GM12878 (cell line): ENCODE data around the gene CTXN1. TPM values are rescaled to one million over a fixed set of nuclear protein-coding genes. Genes with fewer than 3 reads are reported as not detected.

ENCODE experiments used
- ATAC-seq: fragments of 200-7000 bp; cut with Tn5 transposase; 3 replicates; pipeline ENCODE4 v1.9.1; 2020; ENCODE audit warnings: mild to moderate bottlenecking, moderate library complexity
- BruUV-seq: library from RNA; stranded (reverse); fragments of 400-500 nt; replicated peaks from 2 replicates; lab custom pipeline; 2021; lab: Mats Ljungman, UMichigan
- CTCF ChIA-PET: fragments of 300-600 bp; sonication (Branson Sonifier 250); formaldehyde crosslinking; extraction: SDS; loops from one replicate; lab custom pipeline; 2021; ENCODE audit warnings: inconsistent platforms; lab: Yijun Ruan, JAX
- POLR2A ChIA-PET: fragments of 350-600 bp; formaldehyde crosslinking; extraction: SDS; loops from one replicate; lab custom pipeline; 2021; ENCODE audit warnings: inconsistent platforms; lab: Charles Lee
- RAD21 ChIA-PET: fragments of 300-600 bp; sonication (Branson Sonifier 250); formaldehyde crosslinking; loops from one replicate; lab custom pipeline; 2023; ENCODE audit warnings: antibody characterized with exemption; ENCODE audit not compliant: unreplicated experiment; lab: Charles Lee
- SMC1A ChIA-PET: fragments of 300-600 bp; sonication (Branson Sonifier 250); formaldehyde crosslinking; loops from one replicate; lab custom pipeline; 2023; ENCODE audit not compliant: unreplicated experiment, uncharacterized antibody; lab: Charles Lee
- DNase-seq: peaks from one replicate; pipeline ENCODE4 v3.0.0-alpha.2; 2011; ENCODE audit warnings: low read depth, low spot score
- FAIRE-seq: peaks from 3 replicates; lab custom pipeline; 2011; peaks lifted over from hg19 to GRCh38; lab: Jason Lieb, UNC
- H2AFZ ChIP-seq: 2 replicates; pipeline ENCODE4 v1.6.0; 2011; ENCODE audit warnings: low read depth, low read length, control low read depth; ENCODE audit not compliant: control insufficient read depth
- H3K27ac ChIP-seq: 2 replicates; pipeline ENCODE4 v1.5.1; 2011; ENCODE audit warnings: control low read depth; ENCODE audit not compliant: control insufficient read depth, insufficient read depth
- H3K27me3 ChIP-seq, 2 experiments: replicated peaks in 1 of 2; 2 replicates each; pipeline versions ENCODE4 v1.6.0 to v1.6.1; 2011; ENCODE audit warnings: low read length in 1 of 2; ENCODE audit not compliant: control insufficient read depth in 2 of 2, insufficient read depth in 2 of 2
- H3K36me3 ChIP-seq, 2 experiments: 2 replicates each; pipeline ENCODE4 v1.5.1; 2011; ENCODE audit warnings: low read length in 1 of 2; ENCODE audit not compliant: control insufficient read depth in 2 of 2, insufficient read depth in 2 of 2
- H3K4me1 ChIP-seq: 2 replicates; pipeline ENCODE4 v1.6.1; 2011; ENCODE audit warnings: mild to moderate bottlenecking, low read length, moderate library complexity, mixed read lengths; ENCODE audit not compliant: control insufficient read depth, insufficient read depth
- H3K4me2 ChIP-seq: 2 replicates; pipeline ENCODE4 v1.6.0; 2011; ENCODE audit warnings: control low read depth; ENCODE audit not compliant: control insufficient read depth, insufficient read depth
- H3K4me3 ChIP-seq: fragments of 200-600 bp; sonication (generic); 2 replicates; pipeline ENCODE4 v1.5.1; 2016
- H3K79me2 ChIP-seq: 2 replicates; pipeline ENCODE4 v1.6.0; 2011; ENCODE audit warnings: low read length; ENCODE audit not compliant: control insufficient read depth, insufficient read depth
- H3K9ac ChIP-seq: 2 replicates; pipeline ENCODE4 v1.8.0; 2011; ENCODE audit warnings: low read length, control low read depth, mixed read lengths; ENCODE audit not compliant: control insufficient read depth, insufficient read depth
- H3K9me3 ChIP-seq: replicated peaks from 3 replicates; pipeline ENCODE4 v1.5.1; 2011; ENCODE audit warnings: mild to moderate bottlenecking, low read length; ENCODE audit not compliant: control insufficient read depth, insufficient read depth
- H4K20me1 ChIP-seq: 2 replicates; pipeline ENCODE4 v1.6.0; 2011; ENCODE audit not compliant: control insufficient read depth, insufficient read depth
- BMI1 ChIP-seq: fragments of 450-650 bp; IDR thresholded peaks from 2 replicates; pipeline ENCODE4 v1.6.1; 2016; ENCODE audit warnings: mild to moderate bottlenecking, moderate library complexity, borderline replicate concordance
- DPF2 ChIP-seq: fragments of 450-650 bp; IDR thresholded peaks from 2 replicates; pipeline ENCODE4 v1.6.1; 2017; ENCODE audit warnings: mild to moderate bottlenecking
- HCFC1 ChIP-seq: fragments of 150-350 bp; IDR thresholded peaks from 2 replicates; pipeline ENCODE4 v1.6.1; 2014; ENCODE audit warnings: low read length
- TCF12 ChIP-seq: IDR thresholded peaks from 2 replicates; pipeline ENCODE4 v1.6.1; 2011; ENCODE audit warnings: low read depth, mild to moderate bottlenecking, low read length
- WGBS: methylation state at CpG from one replicate; pipeline ENCODE4 v1.1.6; 2016; ENCODE audit warnings: low lambda C conversion rate; ENCODE audit not compliant: insufficient replicate concordance, insufficient coverage; ENCODE audit errors: missing lambda C conversion rate; 5-methylcytosine and 5-hydroxymethylcytosine counted together
- in situ Hi-C: fragments of 300-500 bp; cut with MboI; formaldehyde crosslinking; loops from 9 replicates; pipeline ENCODE4 v1.14.3; 2018; ENCODE audit warnings: mixed read lengths
- intact Hi-C: fragments of 100-400 bp; cut with micrococcal nuclease; formaldehyde crosslinking; loops from one replicate; pipeline ENCODE4 v1.14.2; 2022; ENCODE audit not compliant: unreplicated experiment
- polyA plus RNA-seq, 11 experiments: library from polyadenylated mRNA; depleted of rRNA in 4 of 11; unstranded in 6 of 11; stranded (reverse) in 5 of 11; fragments of >200 nt; fragmentation: Nextera tagmentation in 4 of 11; fragmentation: Illumina TruSeq in 1 of 11; extraction: Ambion mirVana in 4 of 11; extraction: Trizol in 1 of 11; gene quantifications; 1 replicate in 1 of 11; 2 replicates in 10 of 11; pipeline versions ENCODE4 v1.2.1 to v1.2.3, GENCODE V29; 2011 to 2016; ENCODE audit warnings: inconsistent platforms in 2 of 11, missing spikeins in 2 of 11, low read depth in 1 of 11
- total RNA-seq, 4 experiments: library from RNA; depleted of rRNA in 3 of 4; stranded (reverse); fragments of >200 nt in 3 of 4; fragmentation: Illumina TruSeq in 1 of 4; extraction: Trizol in 1 of 4; gene quantifications; 2 replicates each; pipeline versions ENCODE4 v1.2.1 to v1.2.3, GENCODE V29; 2013 to 2021
- TF ChIP-seq, protein P1 (sequence below): fragments of 450-650 bp; IDR thresholded peaks from 2 replicates; pipeline ENCODE4 v1.6.1; 2016; ENCODE audit warnings: mild to moderate bottlenecking, moderate library complexity, borderline replicate concordance

CTXN1 gene
- total and polyA plus RNA-seq, 10 of the 15 experiments (the other 5 are each of a cell fraction or from before 2014, with no cell fraction given), result 0.04 to 1.0 (median 0.38) TPM; not detected in 4

DNA sequence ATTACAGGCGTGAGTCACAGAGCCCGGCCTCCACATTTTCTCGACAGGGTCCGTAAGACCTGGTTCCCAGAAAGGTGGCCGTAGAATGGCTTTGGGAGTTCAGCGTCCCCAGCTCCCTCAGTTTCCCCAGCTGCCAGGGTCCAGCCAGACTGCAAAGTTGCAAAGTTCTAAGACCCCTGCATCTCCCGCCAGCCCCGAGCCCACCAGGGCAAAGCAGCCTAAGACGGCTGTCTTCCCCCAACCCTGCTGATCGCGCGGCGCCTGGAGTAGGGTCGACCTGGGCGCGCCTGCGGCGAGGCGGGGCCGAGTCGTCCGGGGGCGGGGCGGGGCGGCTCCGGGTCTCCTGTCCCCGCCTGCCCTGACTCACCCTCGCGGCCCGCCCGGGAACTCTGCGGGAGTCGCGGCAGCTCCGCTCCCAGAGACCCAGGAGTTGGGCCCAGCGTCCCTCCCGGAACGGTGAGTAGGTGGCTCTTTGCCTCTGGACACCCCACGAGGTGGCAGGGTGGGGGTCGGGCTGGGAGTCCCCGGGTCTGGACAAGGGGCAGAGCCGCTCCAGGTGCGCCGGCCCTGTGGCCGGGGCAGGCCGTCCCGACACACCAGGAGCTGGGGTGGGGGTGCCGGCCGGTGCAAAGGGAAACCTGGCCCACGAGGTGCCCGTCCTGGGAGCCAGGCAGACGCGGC lies 37.6 kb downstream of the CTXN1 start, which contains the start of gene LRRC8E:
Gene LRRC8E, plus strand, starts transcription at position 366 of the 681 bp plus-strand sequence. CDS start 7,094 bp downstream, outside the sequence.
- H3K4me1 ChIP-seq, result no peaks in the 10 kb centered on the region
- H3K4me2 ChIP-seq, result 0 out of 2 replicates have a peak within 1 kb of the TSS, but pooled peaks have one; percentile 17
- H3K79me2 ChIP-seq, result no peaks in the 10 kb centered on the region
- no peak for TF ChIP-seq TCF12
- TF ChIP-seq DPF2, result no peak
- TF ChIP-seq, protein P1, sequence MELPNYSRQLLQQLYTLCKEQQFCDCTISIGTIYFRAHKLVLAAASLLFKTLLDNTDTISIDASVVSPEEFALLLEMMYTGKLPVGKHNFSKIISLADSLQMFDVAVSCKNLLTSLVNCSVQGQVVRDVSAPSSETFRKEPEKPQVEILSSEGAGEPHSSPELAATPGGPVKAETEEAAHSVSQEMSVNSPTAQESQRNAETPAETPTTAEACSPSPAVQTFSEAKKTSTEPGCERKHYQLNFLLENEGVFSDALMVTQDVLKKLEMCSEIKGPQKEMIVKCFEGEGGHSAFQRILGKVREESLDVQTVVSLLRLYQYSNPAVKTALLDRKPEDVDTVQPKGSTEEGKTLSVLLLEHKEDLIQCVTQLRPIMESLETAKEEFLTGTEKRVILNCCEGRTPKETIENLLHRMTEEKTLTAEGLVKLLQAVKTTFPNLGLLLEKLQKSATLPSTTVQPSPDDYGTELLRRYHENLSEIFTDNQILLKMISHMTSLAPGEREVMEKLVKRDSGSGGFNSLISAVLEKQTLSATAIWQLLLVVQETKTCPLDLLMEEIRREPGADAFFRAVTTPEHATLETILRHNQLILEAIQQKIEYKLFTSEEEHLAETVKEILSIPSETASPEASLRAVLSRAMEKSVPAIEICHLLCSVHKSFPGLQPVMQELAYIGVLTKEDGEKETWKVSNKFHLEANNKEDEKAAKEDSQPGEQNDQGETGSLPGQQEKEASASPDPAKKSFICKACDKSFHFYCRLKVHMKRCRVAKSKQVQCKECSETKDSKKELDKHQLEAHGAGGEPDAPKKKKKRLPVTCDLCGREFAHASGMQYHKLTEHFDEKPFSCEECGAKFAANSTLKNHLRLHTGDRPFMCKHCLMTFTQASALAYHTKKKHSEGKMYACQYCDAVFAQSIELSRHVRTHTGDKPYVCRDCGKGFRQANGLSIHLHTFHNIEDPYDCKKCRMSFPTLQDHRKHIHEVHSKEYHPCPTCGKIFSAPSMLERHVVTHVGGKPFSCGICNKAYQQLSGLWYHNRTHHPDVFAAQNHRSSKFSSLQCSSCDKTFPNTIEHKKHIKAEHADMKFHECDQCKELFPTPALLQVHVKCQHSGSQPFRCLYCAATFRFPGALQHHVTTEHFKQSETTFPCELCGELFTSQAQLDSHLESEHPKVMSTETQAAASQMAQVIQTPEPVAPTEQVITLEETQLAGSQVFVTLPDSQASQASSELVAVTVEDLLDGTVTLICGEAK, result no peak
- no peak for TF ChIP-seq BMI1
- no peak for TF ChIP-seq HCFC1
- TF ChIP-seq, all 136 proteins: peak for 0
- BruUV-seq, result no TSS peak
- in situ Hi-C loops, result no loop called here
- Histone ChIP-seq H3K9ac (no peak within 1 kb of the TSS), H3K27ac (no peak within 1 kb of the TSS), H3K9me3 (no peaks in the 10 kb centered on the region), H3K4me3 (no peak within 1 kb of the TSS), H4K20me1 (no peaks in the 10 kb centered on the region), H2AFZ (no peak within 1 kb of the TSS), H3K36me3 (no peaks in the 10 kb centered on the region), H3K27me3 (peaks cover 0 to 2% of the 10 kb centered on the region in 2 experiments; a peak in 2 of 4 replicates)
- RAD21 ChIA-PET, result no interaction called here
- 16% methylated on average over 35 of the region's 53 CpGs for WGBS
- FAIRE-seq, result no peak
- intact Hi-C loops, result no loop called here
- DNase-seq, result no peak
- POLR2A ChIA-PET, result no interaction called here
- SMC1A ChIA-PET, result interaction anchor here (0.7 kb wide), 1 partner anchor 1023 kb away, joined by 3 read pairs; no protein-coding TSS in a partner anchor
- CTCF ChIA-PET, result interaction anchor here (0.9 kb wide), 1 partner anchor 19 kb away, joined by 3 read pairs; no protein-coding TSS in a partner anchor
- ATAC-seq, result no peak
